ENCODE measurements around the gene DIPK1A. TPM values are rescaled to one million over a fixed set of nuclear protein-coding genes. Genes with fewer than 3 reads are reported as not detected.

Gene DIPK1A
- total RNA-seq, 1 experiment from 2014 or later: 4.8 TPM

DNA sequence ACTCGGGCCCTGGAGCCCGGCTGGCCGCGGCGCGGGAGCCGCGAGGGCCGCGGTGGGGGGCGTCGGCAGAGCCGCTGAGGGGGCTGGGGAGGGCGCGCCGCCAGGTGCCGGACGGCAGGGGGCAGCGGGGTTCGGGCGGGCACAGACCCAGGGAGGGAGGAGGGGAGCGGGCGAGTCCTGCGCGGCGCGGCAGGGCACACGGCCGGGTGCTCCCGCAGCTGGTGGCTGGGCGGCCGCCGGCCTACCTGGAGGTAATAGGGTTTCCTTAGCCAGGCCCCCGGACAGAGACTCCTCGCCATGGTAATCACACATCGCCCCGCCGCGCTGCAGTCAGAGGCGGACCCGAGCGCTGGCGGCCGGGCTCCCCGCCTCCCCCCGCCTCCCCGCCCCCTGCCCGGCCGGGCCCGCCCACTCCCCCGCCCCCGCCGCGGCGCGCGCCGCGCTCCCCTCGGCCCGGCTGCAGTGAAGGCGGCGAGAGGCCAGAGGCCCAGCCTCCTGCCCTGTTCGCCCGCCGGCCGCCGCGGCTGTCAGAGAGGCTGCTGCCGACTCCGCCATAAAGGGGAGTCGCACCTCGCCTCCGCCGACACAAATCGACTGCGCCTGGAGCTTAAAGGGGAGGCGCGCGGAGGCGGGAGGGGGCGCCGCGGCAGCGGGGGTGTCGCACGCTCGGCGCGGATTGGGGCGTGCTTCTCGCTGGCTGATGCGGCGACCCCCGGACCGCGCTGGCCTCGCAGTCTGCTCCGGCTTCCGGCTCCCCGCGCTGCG lies at the start of gene DIPK1A (continued):
- TF ChIP-seq, protein P1, sequence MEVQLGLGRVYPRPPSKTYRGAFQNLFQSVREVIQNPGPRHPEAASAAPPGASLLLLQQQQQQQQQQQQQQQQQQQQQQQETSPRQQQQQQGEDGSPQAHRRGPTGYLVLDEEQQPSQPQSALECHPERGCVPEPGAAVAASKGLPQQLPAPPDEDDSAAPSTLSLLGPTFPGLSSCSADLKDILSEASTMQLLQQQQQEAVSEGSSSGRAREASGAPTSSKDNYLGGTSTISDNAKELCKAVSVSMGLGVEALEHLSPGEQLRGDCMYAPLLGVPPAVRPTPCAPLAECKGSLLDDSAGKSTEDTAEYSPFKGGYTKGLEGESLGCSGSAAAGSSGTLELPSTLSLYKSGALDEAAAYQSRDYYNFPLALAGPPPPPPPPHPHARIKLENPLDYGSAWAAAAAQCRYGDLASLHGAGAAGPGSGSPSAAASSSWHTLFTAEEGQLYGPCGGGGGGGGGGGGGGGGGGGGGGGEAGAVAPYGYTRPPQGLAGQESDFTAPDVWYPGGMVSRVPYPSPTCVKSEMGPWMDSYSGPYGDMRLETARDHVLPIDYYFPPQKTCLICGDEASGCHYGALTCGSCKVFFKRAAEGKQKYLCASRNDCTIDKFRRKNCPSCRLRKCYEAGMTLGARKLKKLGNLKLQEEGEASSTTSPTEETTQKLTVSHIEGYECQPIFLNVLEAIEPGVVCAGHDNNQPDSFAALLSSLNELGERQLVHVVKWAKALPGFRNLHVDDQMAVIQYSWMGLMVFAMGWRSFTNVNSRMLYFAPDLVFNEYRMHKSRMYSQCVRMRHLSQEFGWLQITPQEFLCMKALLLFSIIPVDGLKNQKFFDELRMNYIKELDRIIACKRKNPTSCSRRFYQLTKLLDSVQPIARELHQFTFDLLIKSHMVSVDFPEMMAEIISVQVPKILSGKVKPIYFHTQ (CRISPR knock-in tag; IDR thresholded peaks at IDR 0.05): no peak
- peak; percentile 83 for TF ChIP-seq FOXP1 (CRISPR knock-in tag; IDR thresholded peaks at IDR 0.05; ENCODE audit: borderline replicate concordance)
- TF ChIP-seq, protein P2, sequence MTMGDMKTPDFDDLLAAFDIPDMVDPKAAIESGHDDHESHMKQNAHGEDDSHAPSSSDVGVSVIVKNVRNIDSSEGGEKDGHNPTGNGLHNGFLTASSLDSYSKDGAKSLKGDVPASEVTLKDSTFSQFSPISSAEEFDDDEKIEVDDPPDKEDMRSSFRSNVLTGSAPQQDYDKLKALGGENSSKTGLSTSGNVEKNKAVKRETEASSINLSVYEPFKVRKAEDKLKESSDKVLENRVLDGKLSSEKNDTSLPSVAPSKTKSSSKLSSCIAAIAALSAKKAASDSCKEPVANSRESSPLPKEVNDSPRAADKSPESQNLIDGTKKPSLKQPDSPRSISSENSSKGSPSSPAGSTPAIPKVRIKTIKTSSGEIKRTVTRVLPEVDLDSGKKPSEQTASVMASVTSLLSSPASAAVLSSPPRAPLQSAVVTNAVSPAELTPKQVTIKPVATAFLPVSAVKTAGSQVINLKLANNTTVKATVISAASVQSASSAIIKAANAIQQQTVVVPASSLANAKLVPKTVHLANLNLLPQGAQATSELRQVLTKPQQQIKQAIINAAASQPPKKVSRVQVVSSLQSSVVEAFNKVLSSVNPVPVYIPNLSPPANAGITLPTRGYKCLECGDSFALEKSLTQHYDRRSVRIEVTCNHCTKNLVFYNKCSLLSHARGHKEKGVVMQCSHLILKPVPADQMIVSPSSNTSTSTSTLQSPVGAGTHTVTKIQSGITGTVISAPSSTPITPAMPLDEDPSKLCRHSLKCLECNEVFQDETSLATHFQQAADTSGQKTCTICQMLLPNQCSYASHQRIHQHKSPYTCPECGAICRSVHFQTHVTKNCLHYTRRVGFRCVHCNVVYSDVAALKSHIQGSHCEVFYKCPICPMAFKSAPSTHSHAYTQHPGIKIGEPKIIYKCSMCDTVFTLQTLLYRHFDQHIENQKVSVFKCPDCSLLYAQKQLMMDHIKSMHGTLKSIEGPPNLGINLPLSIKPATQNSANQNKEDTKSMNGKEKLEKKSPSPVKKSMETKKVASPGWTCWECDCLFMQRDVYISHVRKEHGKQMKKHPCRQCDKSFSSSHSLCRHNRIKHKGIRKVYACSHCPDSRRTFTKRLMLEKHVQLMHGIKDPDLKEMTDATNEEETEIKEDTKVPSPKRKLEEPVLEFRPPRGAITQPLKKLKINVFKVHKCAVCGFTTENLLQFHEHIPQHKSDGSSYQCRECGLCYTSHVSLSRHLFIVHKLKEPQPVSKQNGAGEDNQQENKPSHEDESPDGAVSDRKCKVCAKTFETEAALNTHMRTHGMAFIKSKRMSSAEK (CRISPR knock-in tag; IDR thresholded peaks at IDR 0.05; ENCODE audit: borderline replicate concordance): no peak
- TF ChIP-seq ESRRA (CRISPR knock-in tag; IDR thresholded peaks at IDR 0.05; ENCODE audit: borderline replicate concordance): 0 out of 2 replicates have a peak, but pooled peaks have one; percentile 34
- TF ChIP-seq MXD4 (CRISPR knock-in tag; IDR thresholded peaks at IDR 0.05; ENCODE audit: borderline replicate concordance): no peak
- TF ChIP-seq ATF1 (CRISPR knock-in tag; IDR thresholded peaks at IDR 0.05): no peak
- TF ChIP-seq, protein P3, sequence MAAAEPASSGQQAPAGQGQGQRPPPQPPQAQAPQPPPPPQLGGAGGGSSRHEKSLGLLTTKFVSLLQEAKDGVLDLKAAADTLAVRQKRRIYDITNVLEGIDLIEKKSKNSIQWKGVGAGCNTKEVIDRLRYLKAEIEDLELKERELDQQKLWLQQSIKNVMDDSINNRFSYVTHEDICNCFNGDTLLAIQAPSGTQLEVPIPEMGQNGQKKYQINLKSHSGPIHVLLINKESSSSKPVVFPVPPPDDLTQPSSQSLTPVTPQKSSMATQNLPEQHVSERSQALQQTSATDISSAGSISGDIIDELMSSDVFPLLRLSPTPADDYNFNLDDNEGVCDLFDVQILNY (CRISPR knock-in tag; IDR thresholded peaks at IDR 0.05): 0 out of 2 replicates have a peak, but pooled peaks have one; percentile 27
- no peak for TF ChIP-seq ZNF121 (CRISPR knock-in tag; IDR thresholded peaks at IDR 0.05)
- no peak for TF ChIP-seq ETV6 (CRISPR knock-in tag; IDR thresholded peaks at IDR 0.05)
- TF ChIP-seq SOX15 (CRISPR knock-in tag; IDR thresholded peaks at IDR 0.05): no peak
- peak; percentile 59; the same call in 1 of the 2 replicates for TF ChIP-seq ZNF423 (CRISPR knock-in tag; IDR thresholded peaks at IDR 0.05)
- no peak for TF ChIP-seq HMGA2 (CRISPR knock-in tag; IDR thresholded peaks at IDR 0.05)
- TF ChIP-seq, protein P4, sequence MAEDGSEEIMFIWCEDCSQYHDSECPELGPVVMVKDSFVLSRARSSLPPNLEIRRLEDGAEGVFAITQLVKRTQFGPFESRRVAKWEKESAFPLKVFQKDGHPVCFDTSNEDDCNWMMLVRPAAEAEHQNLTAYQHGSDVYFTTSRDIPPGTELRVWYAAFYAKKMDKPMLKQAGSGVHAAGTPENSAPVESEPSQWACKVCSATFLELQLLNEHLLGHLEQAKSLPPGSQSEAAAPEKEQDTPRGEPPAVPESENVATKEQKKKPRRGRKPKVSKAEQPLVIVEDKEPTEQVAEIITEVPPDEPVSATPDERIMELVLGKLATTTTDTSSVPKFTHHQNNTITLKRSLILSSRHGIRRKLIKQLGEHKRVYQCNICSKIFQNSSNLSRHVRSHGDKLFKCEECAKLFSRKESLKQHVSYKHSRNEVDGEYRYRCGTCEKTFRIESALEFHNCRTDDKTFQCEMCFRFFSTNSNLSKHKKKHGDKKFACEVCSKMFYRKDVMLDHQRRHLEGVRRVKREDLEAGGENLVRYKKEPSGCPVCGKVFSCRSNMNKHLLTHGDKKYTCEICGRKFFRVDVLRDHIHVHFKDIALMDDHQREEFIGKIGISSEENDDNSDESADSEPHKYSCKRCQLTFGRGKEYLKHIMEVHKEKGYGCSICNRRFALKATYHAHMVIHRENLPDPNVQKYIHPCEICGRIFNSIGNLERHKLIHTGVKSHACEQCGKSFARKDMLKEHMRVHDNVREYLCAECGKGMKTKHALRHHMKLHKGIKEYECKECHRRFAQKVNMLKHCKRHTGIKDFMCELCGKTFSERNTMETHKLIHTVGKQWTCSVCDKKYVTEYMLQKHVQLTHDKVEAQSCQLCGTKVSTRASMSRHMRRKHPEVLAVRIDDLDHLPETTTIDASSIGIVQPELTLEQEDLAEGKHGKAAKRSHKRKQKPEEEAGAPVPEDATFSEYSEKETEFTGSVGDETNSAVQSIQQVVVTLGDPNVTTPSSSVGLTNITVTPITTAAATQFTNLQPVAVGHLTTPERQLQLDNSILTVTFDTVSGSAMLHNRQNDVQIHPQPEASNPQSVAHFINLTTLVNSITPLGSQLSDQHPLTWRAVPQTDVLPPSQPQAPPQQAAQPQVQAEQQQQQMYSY (CRISPR knock-in tag; IDR thresholded peaks at IDR 0.05): peak; percentile 5; the same call in 1 of the 2 replicates
- TF ChIP-seq MYBL2 (CRISPR knock-in tag; IDR thresholded peaks at IDR 0.05): no peak
- peak; percentile 48; the same call in 1 of the 2 replicates for TF ChIP-seq GABPB1 (CRISPR knock-in tag; IDR thresholded peaks at IDR 0.05)
- TF ChIP-seq ZNF138 (CRISPR knock-in tag; conservative IDR thresholded peaks at IDR 0.05): no peak
- TF ChIP-seq, protein P5, sequence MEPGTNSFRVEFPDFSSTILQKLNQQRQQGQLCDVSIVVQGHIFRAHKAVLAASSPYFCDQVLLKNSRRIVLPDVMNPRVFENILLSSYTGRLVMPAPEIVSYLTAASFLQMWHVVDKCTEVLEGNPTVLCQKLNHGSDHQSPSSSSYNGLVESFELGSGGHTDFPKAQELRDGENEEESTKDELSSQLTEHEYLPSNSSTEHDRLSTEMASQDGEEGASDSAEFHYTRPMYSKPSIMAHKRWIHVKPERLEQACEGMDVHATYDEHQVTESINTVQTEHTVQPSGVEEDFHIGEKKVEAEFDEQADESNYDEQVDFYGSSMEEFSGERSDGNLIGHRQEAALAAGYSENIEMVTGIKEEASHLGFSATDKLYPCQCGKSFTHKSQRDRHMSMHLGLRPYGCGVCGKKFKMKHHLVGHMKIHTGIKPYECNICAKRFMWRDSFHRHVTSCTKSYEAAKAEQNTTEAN (CRISPR knock-in tag; IDR thresholded peaks at IDR 0.05): peak; percentile 57; the same call in 1 of the 2 replicates
- TF ChIP-seq CREM (CRISPR knock-in tag; IDR thresholded peaks at IDR 0.05): no peak
- TF ChIP-seq ZNF219 (CRISPR knock-in tag; IDR thresholded peaks at IDR 0.05; ENCODE audit: borderline replicate concordance): no peak
- no peak for TF ChIP-seq NFYB (CRISPR knock-in tag; conservative IDR thresholded peaks at IDR 0.05; ENCODE audit: low read depth)
- TF ChIP-seq CBFB (CRISPR knock-in tag; IDR thresholded peaks at IDR 0.05; ENCODE audit: low read depth): peak; percentile 83; the same call in 1 of the 2 replicates
- TF ChIP-seq TCF7 (CRISPR knock-in tag; IDR thresholded peaks at IDR 0.05; ENCODE audit: low read depth): no peak
- TF ChIP-seq, protein P6, sequence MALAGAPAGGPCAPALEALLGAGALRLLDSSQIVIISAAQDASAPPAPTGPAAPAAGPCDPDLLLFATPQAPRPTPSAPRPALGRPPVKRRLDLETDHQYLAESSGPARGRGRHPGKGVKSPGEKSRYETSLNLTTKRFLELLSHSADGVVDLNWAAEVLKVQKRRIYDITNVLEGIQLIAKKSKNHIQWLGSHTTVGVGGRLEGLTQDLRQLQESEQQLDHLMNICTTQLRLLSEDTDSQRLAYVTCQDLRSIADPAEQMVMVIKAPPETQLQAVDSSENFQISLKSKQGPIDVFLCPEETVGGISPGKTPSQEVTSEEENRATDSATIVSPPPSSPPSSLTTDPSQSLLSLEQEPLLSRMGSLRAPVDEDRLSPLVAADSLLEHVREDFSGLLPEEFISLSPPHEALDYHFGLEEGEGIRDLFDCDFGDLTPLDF (CRISPR knock-in tag; IDR thresholded peaks at IDR 0.05): no peak
- no peak for TF ChIP-seq ZNF317 (CRISPR knock-in tag; IDR thresholded peaks at IDR 0.05; ENCODE audit: borderline replicate concordance, low read depth)
- no peak for TF ChIP-seq RORB (CRISPR knock-in tag; IDR thresholded peaks at IDR 0.05)
- TF ChIP-seq OVOL2 (CRISPR knock-in tag; IDR thresholded peaks at IDR 0.05; ENCODE audit: borderline replicate concordance): no peak
